ENCODE measurements around the gene KATNAL2.
A peak's percentile ranks its signal among the peaks of the same experiment; 100 is the strongest.
"Not testable (repeated sequence)": the region's sequence is repeated elsewhere in the genome, so short reads cannot be mapped to it uniquely, and the experiment has no call there.

Gene KATNAL2

GRCh38 chr18:46939337-46939963, 22.0 kb downstream of the KATNAL2 start:
- DNase-seq: no peak

GRCh38 chr18:46939998-46940571, 22.7 kb downstream of the KATNAL2 start:
- no peak for DNase-seq

- DNase-seq: no peak
Observed at GRCh38 chr18:46942646-46943045, 25.2 kb downstream of the KATNAL2 start.

DNA sequence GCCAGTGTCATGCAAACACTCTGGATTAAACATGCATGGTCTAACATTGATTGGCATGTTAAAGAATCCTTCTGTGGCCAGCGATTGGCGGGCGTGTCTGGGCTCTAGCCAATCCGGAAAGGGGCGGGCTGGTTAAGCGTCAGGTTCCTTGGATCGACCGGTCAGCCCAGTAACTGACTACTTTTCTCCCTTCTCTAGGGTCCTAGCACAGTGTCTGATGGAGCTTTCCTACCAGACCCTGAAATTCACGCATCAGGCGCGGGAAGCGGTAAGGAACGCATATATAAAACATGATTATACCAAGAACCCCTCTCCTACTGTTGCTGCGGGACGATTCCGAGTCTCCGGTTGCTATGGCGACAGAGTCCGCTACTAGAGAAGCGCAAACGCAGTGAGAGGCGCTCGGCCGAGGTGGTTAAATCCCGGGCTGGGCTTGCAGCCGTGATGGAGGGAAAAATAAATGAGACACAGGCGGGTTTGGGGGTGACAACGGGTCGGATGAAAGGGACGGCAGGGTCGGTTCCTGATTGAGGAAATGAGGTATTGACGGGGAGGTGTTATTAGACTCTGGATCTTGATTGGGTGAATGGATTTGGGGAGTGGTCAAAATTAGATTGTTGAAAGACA, 29.4 kb downstream of the KATNAL2 start:
- DNase-seq: peak; percentile 91

DNA sequence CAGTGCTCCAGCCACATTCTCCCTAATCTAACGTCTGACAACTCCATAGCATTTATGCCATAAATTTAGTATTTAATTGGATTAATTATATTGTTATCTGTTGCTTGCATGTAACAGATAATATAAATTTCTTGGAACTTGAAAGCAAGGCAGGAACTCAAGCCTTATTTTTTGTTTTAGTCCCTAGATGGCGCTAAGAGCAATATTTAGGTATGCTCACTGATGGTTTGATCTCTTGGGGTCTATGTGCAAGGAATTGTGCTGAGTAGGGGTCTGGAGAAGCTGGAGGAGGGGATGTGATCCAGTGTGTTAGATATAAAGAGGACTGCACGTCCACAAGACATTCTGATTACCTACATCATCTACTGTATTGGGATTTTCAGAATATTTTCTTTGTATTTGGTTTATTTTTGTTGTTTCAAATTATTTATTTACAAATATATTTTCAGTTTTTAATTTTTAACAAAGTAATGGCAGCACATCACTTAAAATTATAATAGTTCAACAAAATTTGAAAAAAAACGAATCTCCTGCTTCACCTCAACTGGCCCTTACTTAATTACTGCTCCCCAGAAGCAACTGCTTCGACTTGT, 32.8 kb downstream of the KATNAL2 start:
- DNase-seq: no peak

- no peak for DNase-seq
Observed at GRCh38 chr18:46953195-46953594, 35.8 kb downstream of the KATNAL2 start.

- no peak for DNase-seq
Observed at GRCh38 chr18:46958209-46958608, 40.8 kb downstream of the KATNAL2 start.

GRCh38 chr18:46963656-46964578, 46.5 kb downstream of the KATNAL2 start:
- not testable (repeated sequence) for DNase-seq

DNA sequence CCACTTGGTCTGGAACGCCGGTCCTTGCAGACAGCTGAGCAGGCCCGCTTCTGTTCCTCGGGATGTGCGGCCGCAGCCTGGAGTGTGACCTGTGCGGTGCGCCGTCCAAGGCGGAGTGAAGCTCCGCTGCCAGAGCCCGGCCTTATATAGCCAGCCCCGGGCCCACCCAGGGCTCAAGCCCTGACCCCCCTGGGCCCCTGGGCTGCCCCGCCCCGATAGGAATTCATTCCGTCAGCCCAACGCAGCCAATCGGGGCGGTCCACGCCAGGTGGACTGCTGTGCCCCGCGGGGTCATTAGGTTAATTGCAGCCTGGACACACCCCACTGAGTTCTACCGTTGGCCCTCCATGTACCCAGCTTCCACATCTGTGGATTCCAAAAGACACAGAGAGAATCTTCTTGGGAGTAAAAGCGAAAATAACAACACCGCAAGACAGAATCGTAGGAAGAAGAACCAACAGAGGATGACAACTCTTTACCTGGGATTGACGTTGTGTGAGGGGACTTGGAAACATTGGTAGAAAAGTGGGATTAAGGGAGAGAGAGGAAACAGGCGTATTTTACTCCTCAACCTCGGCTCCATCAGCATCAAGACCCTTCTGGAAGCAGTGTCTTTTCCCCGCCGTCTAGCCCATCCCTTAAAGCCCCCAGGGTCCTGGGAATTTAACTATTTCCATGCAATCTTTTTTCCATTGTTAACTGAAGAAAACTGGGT, 47.3 kb downstream of the KATNAL2 start:
- not testable (repeated sequence) for DNase-seq

DNA sequence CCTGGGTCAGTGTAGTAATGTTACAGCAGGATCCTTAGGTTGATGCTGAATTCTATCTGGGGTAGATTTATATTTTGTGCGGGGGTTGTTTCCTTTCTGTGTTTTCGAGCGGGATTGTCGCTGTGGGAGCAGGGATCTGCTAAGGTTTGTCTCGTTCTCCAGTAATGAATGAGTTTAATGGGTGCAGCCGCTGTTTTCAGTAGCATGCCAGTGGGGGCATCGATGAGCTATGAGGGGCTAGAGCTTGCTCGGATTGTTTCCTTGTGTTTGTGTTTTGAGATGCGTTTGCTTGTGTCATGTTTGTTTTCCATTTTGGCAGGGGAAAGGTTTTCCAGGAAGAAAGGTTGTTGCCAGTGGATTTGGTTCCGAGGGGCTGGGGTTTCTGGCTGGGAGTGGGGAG, 48.9 kb downstream of the KATNAL2 start:
- DNase-seq: not testable (repeated sequence)

DNA sequence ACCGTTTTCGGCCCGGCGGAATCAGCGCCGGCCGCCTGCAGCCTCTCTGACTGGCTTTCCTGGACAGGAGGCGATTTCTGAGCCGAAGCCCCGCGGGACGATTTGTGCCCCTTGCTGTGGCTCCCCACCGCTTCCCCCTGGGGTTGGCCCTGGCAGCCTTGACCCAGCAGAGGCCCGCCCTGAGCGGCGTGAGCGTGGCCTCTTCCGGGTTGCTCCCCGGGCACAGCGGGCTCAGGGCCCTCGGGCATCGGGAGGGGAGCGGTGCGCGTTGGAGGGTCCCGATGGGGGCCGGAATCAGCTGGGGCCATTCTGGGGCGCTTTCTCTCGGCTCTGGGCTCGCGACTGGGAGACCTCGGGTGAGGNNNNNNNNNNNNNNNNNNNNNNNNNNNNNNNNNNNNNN, 52.1 kb downstream of the KATNAL2 start:
- DNase-seq: not testable (repeated sequence)

GRCh38 chr18:47019870-47020269, 102.5 kb downstream of the KATNAL2 start:
- DNase-seq: not testable (repeated sequence)

- DNase-seq: not testable (repeated sequence)
Observed at GRCh38 chr18:47020757-47021156, 103.4 kb downstream of the KATNAL2 start.

GRCh38 chr18:47022821-47023220, 105.4 kb downstream of the KATNAL2 start:
- not testable (repeated sequence) for DNase-seq

DNA sequence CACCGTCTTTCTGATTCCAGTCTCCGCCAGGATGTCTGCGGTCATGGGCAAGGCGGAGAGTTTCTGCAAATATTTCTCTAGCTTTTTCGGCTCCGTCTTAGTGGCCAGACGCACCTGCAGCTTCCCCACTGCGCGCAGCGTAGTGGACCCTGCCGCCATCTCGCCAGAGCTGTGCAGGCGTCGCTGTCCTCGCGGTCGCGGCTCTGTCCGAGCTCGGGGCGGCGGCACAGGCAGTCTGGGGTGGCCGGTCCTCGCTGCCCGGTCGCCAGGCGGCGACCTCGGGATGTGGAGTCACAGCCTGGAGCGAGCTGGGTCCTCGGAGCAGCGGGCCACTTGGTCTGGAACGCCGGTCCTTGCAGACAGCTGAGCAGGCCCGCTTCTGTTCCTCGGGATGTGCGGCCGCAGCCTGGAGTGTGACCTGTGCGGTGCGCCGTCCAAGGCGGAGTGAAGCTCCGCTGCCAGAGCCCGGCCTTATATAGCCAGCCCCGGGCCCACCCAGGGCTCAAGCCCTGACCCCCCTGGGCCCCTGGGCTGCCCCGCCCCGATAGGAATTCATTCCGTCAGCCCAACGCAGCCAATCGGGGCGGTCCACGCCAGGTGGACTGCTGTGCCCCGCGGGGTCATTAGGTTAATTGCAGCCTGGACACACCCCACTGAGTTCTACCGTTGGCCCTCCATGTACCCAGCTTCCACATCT, 106.5 kb downstream of the KATNAL2 start:
- DNase-seq: not testable (repeated sequence)

DNA sequence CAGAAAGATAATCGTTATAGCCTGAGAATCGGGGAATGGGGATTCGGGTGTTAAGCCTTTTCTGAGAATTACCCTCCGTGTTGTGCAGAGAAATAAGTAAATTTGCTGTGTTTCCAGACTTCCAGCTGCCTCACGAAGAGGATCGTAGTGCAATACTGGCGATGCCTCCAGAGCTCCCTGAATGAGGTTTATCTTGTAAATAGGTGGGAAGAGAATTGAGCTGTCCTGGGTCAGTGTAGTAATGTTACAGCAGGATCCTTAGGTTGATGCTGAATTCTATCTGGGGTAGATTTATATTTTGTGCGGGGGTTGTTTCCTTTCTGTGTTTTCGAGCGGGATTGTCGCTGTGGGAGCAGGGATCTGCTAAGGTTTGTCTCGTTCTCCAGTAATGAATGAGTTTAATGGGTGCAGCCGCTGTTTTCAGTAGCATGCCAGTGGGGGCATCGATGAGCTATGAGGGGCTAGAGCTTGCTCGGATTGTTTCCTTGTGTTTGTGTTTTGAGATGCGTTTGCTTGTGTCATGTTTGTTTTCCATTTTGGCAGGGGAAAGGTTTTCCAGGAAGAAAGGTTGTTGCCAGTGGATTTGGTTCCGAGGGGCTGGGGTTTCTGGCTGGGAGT, 108.3 kb downstream of the KATNAL2 start:
- DNase-seq: not testable (repeated sequence)

GRCh38 chr18:47028738-47029137, 111.3 kb downstream of the KATNAL2 start:
- not testable (repeated sequence) for DNase-seq

DNA sequence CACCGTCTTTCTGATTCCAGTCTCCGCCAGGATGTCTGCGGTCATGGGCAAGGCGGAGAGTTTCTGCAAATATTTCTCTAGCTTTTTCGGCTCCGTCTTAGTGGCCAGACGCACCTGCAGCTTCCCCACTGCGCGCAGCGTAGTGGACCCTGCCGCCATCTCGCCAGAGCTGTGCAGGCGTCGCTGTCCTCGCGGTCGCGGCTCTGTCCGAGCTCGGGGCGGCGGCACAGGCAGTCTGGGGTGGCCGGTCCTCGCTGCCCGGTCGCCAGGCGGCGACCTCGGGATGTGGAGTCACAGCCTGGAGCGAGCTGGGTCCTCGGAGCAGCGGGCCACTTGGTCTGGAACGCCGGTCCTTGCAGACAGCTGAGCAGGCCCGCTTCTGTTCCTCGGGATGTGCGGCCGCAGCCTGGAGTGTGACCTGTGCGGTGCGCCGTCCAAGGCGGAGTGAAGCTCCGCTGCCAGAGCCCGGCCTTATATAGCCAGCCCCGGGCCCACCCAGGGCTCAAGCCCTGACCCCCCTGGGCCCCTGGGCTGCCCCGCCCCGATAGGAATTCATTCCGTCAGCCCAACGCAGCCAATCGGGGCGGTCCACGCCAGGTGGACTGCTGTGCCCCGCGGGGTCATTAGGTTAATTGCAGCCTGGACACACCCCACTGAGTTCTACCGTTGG, 112.4 kb downstream of the KATNAL2 start:
- DNase-seq: not testable (repeated sequence)

DNA sequence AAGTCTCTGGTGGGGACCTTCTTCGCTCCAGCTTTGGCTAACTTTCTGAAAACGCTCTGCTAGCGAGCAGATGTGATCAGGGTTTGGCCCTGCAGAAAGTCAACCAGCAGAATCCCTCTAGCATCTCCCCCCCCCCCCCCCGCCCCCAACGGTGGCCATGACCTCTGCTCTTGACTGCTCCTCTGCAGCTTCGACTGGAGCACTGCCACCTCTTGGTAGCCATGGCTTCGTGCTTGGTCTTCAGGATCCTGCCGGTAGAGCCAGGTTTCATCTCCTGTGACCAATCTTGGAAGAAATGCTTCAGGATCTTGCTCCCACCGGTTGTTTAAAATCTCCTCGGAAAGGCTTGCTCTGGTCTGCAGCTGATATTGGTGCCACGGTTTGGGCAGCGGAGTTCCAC, 113.5 kb downstream of the KATNAL2 start:
- not testable (repeated sequence) for DNase-seq

GRCh38 chr18:47032945-47033344, 115.5 kb downstream of the KATNAL2 start:
- DNase-seq: no peak

Data from right forelimb (tissue), 1 donor.